Neural progenitor cell (in vitro differentiated cells): ENCODE data around the gene WNT6. TPM values are rescaled to one million over a fixed set of nuclear protein-coding genes. Genes with fewer than 3 reads are reported as not detected.

Experiments
- DNase-seq: peaks from one replicate; pipeline ENCODE4 v3.0.0-alpha.2; 2016; ENCODE audit warnings: low spot score
- H2AFZ ChIP-seq: fragments of 200-600 bp; sonication (generic); replicated peaks from 2 replicates; pipeline ENCODE4 v1.6.1; 2016; ENCODE audit warnings: antibody characterized with exemption
- H3F3A ChIP-seq: fragments of 200-600 bp; sonication (generic); 2 replicates; pipeline ENCODE4 v1.6.1; 2016; ENCODE audit warnings: antibody characterized with exemption, low read depth
- H3K27ac ChIP-seq: fragments of 200-600 bp; sonication (generic); 2 replicates; pipeline ENCODE4 v1.5.1; 2016; ENCODE audit warnings: mild to moderate bottlenecking
- H3K27me3 ChIP-seq: fragments of 200-600 bp; sonication (generic); 2 replicates; pipeline ENCODE4 v1.6.1; 2016; ENCODE audit warnings: mild to moderate bottlenecking, moderate library complexity
- H3K36me3 ChIP-seq: fragments of 200-600 bp; sonication (generic); 2 replicates; pipeline ENCODE4 v1.5.1; 2016
- H3K4me1 ChIP-seq: fragments of 200-600 bp; sonication (generic); 2 replicates; pipeline ENCODE4 v1.6.1; 2016; ENCODE audit warnings: mixed run types
- H3K4me2 ChIP-seq: fragments of 200-600 bp; sonication (generic); 2 replicates; pipeline ENCODE4 v1.6.1; 2016
- H3K4me3 ChIP-seq: fragments of 200-600 bp; sonication (generic); 2 replicates; pipeline ENCODE4 v1.5.1; 2016
- H3K79me2 ChIP-seq: fragments of 200-600 bp; sonication (generic); 2 replicates; pipeline ENCODE4 v1.6.1; 2016; ENCODE audit warnings: low read depth
- H3K9ac ChIP-seq: fragments of 200-600 bp; sonication (generic); 2 replicates; pipeline ENCODE4 v1.6.1; 2016
- H3K9me3 ChIP-seq: fragments of 200-600 bp; sonication (generic); 2 replicates; pipeline ENCODE4 v1.5.1; 2016; ENCODE audit warnings: low read depth
- H4K20me1 ChIP-seq: fragments of 200-600 bp; sonication (generic); 2 replicates; pipeline ENCODE4 v1.6.1; 2016; ENCODE audit warnings: low read depth
- H3K27ac Mint-ChIP-seq: 3 replicates; pipeline ENCODE4 v1.8.0; 2021; ENCODE audit warnings: mixed read lengths
- H3K27me3 Mint-ChIP-seq: 2 replicates; pipeline ENCODE4 v1.8.0; 2022; ENCODE audit warnings: low read depth, mild to moderate bottlenecking, inconsistent platforms, moderate library complexity, mixed read lengths; ENCODE audit not compliant: insufficient read depth
- H3K36me3 Mint-ChIP-seq: 3 replicates; pipeline ENCODE4 v1.8.0; 2021; ENCODE audit warnings: mixed read lengths
- H3K4me1 Mint-ChIP-seq: 3 replicates; pipeline ENCODE4 v1.8.0; 2021; ENCODE audit warnings: mixed read lengths
- H3K4me3 Mint-ChIP-seq: 3 replicates; pipeline ENCODE4 v1.8.0; 2021; ENCODE audit warnings: mild to moderate bottlenecking, moderate library complexity, mixed read lengths
- H3K9me3 Mint-ChIP-seq: 3 replicates; pipeline ENCODE4 v1.8.0; 2020; ENCODE audit warnings: mixed read lengths
- EZH2 ChIP-seq: fragments of 200-600 bp; sonication (generic); IDR thresholded peaks from 2 replicates; pipeline ENCODE4 v1.6.1; 2017; ENCODE audit warnings: antibody characterized with exemption, mild to moderate bottlenecking, moderate library complexity
- EZH2phosphoT487 ChIP-seq: fragments of 200-600 bp; sonication (generic); IDR thresholded peaks from 2 replicates; pipeline ENCODE4 v1.6.1; 2017; ENCODE audit warnings: antibody characterized with exemption
- total RNA-seq: library from RNA; depleted of rRNA; stranded (reverse); fragments of >200 nt; gene quantifications from 2 replicates; pipeline ENCODE4 v1.2.3, GENCODE V29; 2015; ENCODE audit warnings: low replicate concordance
- TF ChIP-seq, protein P1 (sequence below): fragments of 200-600 bp; sonication (generic); IDR thresholded peaks from 2 replicates; pipeline ENCODE4 v1.5.1; 2017; ENCODE audit warnings: antibody characterized with exemption, mild to moderate bottlenecking

WNT6 gene
- total RNA-seq: not detected in 2 replicates

DNA sequence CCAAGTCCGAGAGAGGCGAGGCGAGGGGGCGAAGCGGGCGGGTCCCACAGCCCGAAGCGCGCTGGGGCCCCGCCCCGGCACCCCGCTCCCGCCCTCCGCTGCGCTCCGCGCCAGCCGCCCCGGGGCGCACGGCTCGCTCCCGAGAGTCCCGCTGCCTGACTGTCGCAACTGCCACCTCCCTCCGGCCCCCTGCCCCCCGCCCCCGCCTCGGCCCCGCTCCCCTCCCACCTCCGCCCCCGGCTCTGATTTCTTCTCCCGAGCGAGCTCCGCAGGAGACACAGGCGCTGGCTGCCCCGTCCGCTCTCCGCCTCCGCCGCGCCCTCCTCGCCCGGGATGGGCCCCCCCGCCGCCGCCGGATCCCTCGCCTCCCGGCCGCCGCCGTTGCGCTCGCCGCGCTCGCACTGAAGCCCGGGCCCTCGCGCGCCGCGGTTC, at the start of gene WNT6:
Gene WNT6 (plus strand): TSS at position 250 of the 432 bp plus-strand sequence. CDS start 233 bp downstream, outside the sequence.
- Histone ChIP-seq H3F3A (peaks cover 17% of the 10 kb centered on the region), H3K79me2 (no peaks in the 10 kb centered on the region), H3K27me3 (peaks cover 100% of the 10 kb centered on the region), H3K36me3 (no peaks in the 10 kb centered on the region), H3K9me3 (no peaks in the 10 kb centered on the region), H3K4me1 (peaks cover 16% of the 10 kb centered on the region), H3K4me2 (peak within 1 kb of the TSS; percentile 86), H3K27ac (no peak within 1 kb of the TSS), H2AFZ (peak within 1 kb of the TSS; percentile 72), H3K9ac (no peak within 1 kb of the TSS), H3K4me3 (peak within 1 kb of the TSS; percentile 46), H4K20me1 (peaks cover 35% of the 10 kb centered on the region)
- peak; percentile 80 for DNase-seq
- Mint-ChIP-seq H3K4me3 (peak within 1 kb of the TSS; percentile 83), H3K27me3 (peaks cover 86% of the 10 kb centered on the region), H3K4me1 (peaks cover 20% of the 10 kb centered on the region), H3K36me3 (no peaks in the 10 kb centered on the region), H3K27ac (no peak within 1 kb of the TSS), H3K9me3 (peaks cover 2% of the 10 kb centered on the region)
- TF ChIP-seq EZH2 (no peak), EZH2phosphoT487 (no peak)
- TF ChIP-seq, protein P1, sequence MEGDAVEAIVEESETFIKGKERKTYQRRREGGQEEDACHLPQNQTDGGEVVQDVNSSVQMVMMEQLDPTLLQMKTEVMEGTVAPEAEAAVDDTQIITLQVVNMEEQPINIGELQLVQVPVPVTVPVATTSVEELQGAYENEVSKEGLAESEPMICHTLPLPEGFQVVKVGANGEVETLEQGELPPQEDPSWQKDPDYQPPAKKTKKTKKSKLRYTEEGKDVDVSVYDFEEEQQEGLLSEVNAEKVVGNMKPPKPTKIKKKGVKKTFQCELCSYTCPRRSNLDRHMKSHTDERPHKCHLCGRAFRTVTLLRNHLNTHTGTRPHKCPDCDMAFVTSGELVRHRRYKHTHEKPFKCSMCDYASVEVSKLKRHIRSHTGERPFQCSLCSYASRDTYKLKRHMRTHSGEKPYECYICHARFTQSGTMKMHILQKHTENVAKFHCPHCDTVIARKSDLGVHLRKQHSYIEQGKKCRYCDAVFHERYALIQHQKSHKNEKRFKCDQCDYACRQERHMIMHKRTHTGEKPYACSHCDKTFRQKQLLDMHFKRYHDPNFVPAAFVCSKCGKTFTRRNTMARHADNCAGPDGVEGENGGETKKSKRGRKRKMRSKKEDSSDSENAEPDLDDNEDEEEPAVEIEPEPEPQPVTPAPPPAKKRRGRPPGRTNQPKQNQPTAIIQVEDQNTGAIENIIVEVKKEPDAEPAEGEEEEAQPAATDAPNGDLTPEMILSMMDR: no peak

GRCh38 chr2:218810256-218810655, 49.3 kb upstream of the WNT6 start:
- Mint-ChIP-seq H3K4me3 (no peak overlapping the region), H3K27me3 (peaks cover 2% of the 10 kb centered on the region), H3K4me1 (peaks cover 13% of the 10 kb centered on the region), H3K9me3 (peaks cover under 1% of the 10 kb centered on the region), H3K36me3 (no peaks in the 10 kb centered on the region), H3K27ac (no peak overlapping the region)
- H3K4me1 ChIP-seq: peaks cover 6% of the 10 kb centered on the region
- no peak overlapping the region for H3K4me3 ChIP-seq
- TF ChIP-seq EZH2: no peak
- TF ChIP-seq, protein P1: no peak
- TF ChIP-seq EZH2phosphoT487: no peak
- no peak overlapping the region for H3K4me2 ChIP-seq
- no peaks in the 10 kb centered on the region for H4K20me1 ChIP-seq
- no peaks in the 10 kb centered on the region for H3K27me3 ChIP-seq
- no peak overlapping the region for H3K27ac ChIP-seq
- no peak overlapping the region for H2AFZ ChIP-seq
- peaks cover 1% of the 10 kb centered on the region for H3F3A ChIP-seq
- no peak for DNase-seq
- no peak overlapping the region for H3K9ac ChIP-seq
- no peaks in the 10 kb centered on the region for H3K79me2 ChIP-seq
- H3K9me3 ChIP-seq: no peaks in the 10 kb centered on the region
- H3K36me3 ChIP-seq: no peaks in the 10 kb centered on the region

DNA sequence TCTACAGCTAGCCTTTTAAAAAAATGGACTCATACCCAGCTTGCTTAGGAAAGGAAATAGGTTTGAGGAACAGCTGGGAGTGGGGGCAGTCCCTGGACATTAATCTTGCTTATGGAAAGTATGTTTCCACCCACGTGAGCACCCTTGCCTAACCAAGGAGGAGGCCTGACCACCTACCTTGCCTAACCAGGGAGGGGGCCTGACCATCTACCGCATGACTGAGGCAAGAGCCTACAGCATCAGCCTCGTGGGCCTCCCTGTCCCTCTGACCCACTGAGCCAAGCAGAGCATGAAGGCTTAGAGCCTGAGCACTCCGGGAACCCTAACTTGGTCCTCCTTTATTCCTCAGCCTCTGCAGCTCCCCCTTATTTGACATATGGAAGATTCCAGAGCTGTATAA, 48.2 kb upstream of the WNT6 start:
- no peak overlapping the region for H3K4me2 ChIP-seq
- no peaks in the 10 kb centered on the region for H3K4me1 ChIP-seq
- Mint-ChIP-seq H3K27me3 (peaks cover 3% of the 10 kb centered on the region), H3K36me3 (no peaks in the 10 kb centered on the region), H3K4me1 (peaks cover 3% of the 10 kb centered on the region), H3K4me3 (no peak overlapping the region), H3K9me3 (no peaks in the 10 kb centered on the region), H3K27ac (no peak overlapping the region)
- TF ChIP-seq EZH2phosphoT487 (no peak), EZH2 (no peak)
- TF ChIP-seq, protein P1: no peak
- H3K9me3 ChIP-seq: no peaks in the 10 kb centered on the region
- H3K9ac ChIP-seq: no peak overlapping the region
- H3F3A ChIP-seq: no peaks in the 10 kb centered on the region
- H3K36me3 ChIP-seq: no peaks in the 10 kb centered on the region
- no peaks in the 10 kb centered on the region for H4K20me1 ChIP-seq
- H3K27me3 ChIP-seq: no peaks in the 10 kb centered on the region
- H3K4me3 ChIP-seq: no peak overlapping the region
- H3K79me2 ChIP-seq: no peaks in the 10 kb centered on the region
- no peak for DNase-seq
- H3K27ac ChIP-seq: no peak overlapping the region
- no peak overlapping the region for H2AFZ ChIP-seq
